Mesothelial cell of epicardium (in vitro differentiated cells): ENCODE data around the gene PHF2. TPM values are rescaled to one million over a fixed set of nuclear protein-coding genes. Genes with fewer than 3 reads are reported as not detected.

ENCODE experiments used
- DNase-seq, 2 experiments: peaks; one replicate each; pipeline ENCODE4 v3.0.0; 2021; ENCODE audit warnings: low spot score in 2 of 2; ENCODE audit not compliant: unreplicated experiment in 2 of 2
- H3K27ac Mint-ChIP-seq: 2 replicates; pipeline ENCODE4 v1.8.0; 2021; ENCODE audit warnings: mixed read lengths
- H3K27me3 Mint-ChIP-seq: 2 replicates; pipeline ENCODE4 v1.8.0; 2021; ENCODE audit warnings: low read depth, mixed read lengths
- H3K36me3 Mint-ChIP-seq: 2 replicates; pipeline ENCODE4 v1.8.0; 2021; ENCODE audit warnings: mixed read lengths
- H3K4me1 Mint-ChIP-seq: 2 replicates; pipeline ENCODE4 v1.8.0; 2021; ENCODE audit warnings: mixed read lengths
- H3K4me3 Mint-ChIP-seq: 2 replicates; pipeline ENCODE4 v1.8.0; 2021; ENCODE audit warnings: mild to moderate bottlenecking, moderate library complexity, mixed read lengths
- H3K9me3 Mint-ChIP-seq: 2 replicates; pipeline ENCODE4 v1.8.0; 2021; ENCODE audit warnings: mixed read lengths
- CTCF ChIP-seq: fragments of 200-600 bp; sonication (generic); IDR thresholded peaks from one replicate; pipeline ENCODE4 v1.5.0; 2021; ENCODE audit warnings: antibody characterized with exemption; ENCODE audit not compliant: unreplicated experiment
- total RNA-seq: library from RNA; stranded (reverse); gene quantifications from 3 replicates; pipeline ENCODE4 v1.2.1, GENCODE V29; 2021

The PHF2 gene
- total RNA-seq, 1 donor from 2014 or later, result 37.6 TPM

DNA sequence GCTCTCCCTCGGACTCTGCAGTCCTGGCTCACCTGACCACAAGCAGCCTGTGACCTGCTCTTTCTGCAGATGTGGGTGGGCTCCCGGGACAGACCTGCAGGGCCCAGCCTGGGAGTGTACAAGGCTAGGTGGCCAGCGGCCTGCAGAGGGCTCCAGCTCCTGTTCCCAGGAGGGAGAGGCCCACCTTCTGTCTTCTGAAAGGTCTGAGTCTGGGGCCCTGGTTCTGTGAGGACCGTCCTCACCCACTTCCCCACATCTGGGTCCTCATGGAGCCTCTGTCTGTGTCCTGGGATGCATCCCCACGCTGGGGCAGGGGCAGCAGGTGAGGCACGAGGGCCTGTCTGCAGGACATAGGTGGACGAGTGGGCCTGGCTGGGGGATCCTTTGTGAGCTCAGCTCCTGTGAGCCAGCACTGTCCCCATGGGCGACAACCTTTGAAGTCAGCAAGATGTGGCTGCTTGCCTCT lies 43.7 kb downstream of the PHF2 start:
- Mint-ChIP-seq H3K9me3 (no peaks in the 10 kb centered on the region), H3K27ac (no peak overlapping the region), H3K4me1 (no peaks in the 10 kb centered on the region), H3K36me3 (no peaks in the 10 kb centered on the region), H3K27me3 (no peaks in the 10 kb centered on the region), H3K4me3 (no peak overlapping the region)
- TF ChIP-seq CTCF, result no peak
- peak in 1 of 2 experiments; percentile 37 for DNase-seq

DNA sequence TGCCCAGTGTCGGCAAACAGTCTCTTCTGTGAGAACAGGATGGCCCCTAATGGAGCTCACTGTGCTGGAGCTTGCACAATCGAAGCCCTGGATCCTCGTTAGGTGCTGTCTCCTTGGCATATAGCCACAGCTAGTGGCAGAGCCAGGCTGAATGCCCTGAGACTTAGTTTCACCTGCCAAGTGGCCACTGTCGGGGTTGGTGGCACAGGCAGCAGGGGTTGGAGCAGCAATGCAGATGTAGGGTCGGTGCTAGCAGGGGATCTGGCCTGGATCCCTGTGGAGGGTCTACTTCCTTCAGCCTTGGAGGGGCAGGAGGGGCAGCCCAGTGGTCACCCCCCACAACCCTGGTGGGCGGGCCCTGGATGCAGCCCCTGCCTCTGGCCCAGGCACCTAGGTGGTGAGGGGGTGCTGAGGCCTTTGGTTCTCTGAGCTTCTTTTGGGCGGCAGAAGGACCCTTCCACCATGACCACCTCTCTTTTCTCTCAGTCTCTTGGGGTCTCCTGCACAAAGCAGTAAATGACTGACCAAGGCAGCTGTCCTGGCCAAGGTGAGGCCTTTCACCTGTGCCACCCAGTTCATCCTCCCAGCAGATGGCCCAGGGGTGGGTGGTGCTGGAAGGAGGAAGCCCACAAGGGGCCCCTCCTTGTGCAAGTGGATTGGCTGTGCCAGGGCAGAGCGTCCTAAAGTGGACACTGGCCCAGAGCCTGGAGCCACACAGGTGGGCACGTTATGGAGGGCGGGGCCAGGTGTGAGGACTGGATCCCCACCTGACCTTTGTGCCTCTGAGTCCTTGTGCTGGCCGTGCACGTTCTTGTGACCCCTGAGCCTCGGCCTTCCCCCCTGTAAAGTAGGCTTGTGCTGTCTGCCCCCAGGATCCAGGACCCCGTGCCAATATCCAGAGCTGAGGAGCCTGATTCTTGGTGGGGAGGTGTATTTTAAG lies 44.8 kb downstream of the PHF2 start:
- Mint-ChIP-seq H3K36me3 (peaks cover 2% of the 10 kb centered on the region), H3K27ac (no peak overlapping the region), H3K4me1 (no peaks in the 10 kb centered on the region), H3K9me3 (peaks cover under 1% of the 10 kb centered on the region), H3K27me3 (no peaks in the 10 kb centered on the region), H3K4me3 (no peak overlapping the region)
- peak in 1 of 2 experiments; percentile 31 for DNase-seq
- TF ChIP-seq CTCF, result no peak

DNA sequence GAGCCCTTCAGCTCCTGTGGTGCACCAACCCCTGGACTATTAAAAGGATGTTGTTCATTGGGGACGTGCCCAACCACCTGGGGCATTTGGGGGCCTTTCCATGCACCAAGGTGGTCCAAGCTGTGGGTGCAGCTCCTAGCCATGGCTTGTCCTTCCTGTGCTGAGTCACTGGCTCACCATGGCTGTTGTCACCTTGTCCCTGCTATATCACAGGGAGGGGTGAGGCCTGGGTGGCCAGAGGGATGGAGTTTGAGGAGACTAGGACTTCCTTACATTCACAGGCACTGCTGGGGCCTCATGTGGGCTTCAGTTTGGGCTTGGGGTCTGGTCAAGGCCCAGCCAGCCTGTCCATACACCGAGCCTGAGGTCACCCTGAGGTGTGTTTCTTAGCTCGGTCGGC lies 45.5 kb downstream of the PHF2 start:
- Mint-ChIP-seq H3K36me3 (peaks cover 5% of the 10 kb centered on the region), H3K4me3 (no peak overlapping the region), H3K27me3 (no peaks in the 10 kb centered on the region), H3K4me1 (no peaks in the 10 kb centered on the region), H3K27ac (no peak overlapping the region), H3K9me3 (peaks cover 4% of the 10 kb centered on the region)
- no peak for TF ChIP-seq CTCF
- DNase-seq, result peak in 1 of 2 experiments; percentile 20

- Mint-ChIP-seq H3K27ac (no peak overlapping the region), H3K9me3 (peaks cover 8% of the 10 kb centered on the region), H3K36me3 (peaks cover 10% of the 10 kb centered on the region), H3K27me3 (no peaks in the 10 kb centered on the region), H3K4me3 (no peak overlapping the region), H3K4me1 (no peaks in the 10 kb centered on the region)
- no peak for DNase-seq
- TF ChIP-seq CTCF, result no peak
Observed at GRCh38 chr9:93622691-93623090, 46.3 kb downstream of the PHF2 start.

GRCh38 chr9:93623753-93624152 lies 47.4 kb downstream of the PHF2 start:
- peak in 1 of 2 experiments; percentile 7 for DNase-seq
- Mint-ChIP-seq H3K4me1 (no peaks in the 10 kb centered on the region), H3K4me3 (no peak overlapping the region), H3K27me3 (no peaks in the 10 kb centered on the region), H3K27ac (no peak overlapping the region), H3K36me3 (peaks cover 19% of the 10 kb centered on the region), H3K9me3 (peaks cover 19% of the 10 kb centered on the region)
- TF ChIP-seq CTCF, result no peak
